Measurements from ENCODE around the gene ITGB1BP1.

- TF ChIP-seq CTCF (IDR thresholded peaks at IDR 0.05) (no peak), POLR2A (IDR thresholded peaks at IDR 0.05) (no peak)
Measured at GRCh38 chr2:9428965-9429577, 5.7 kb upstream of the ITGB1BP1 start.

Measured in Peyer's patch (tissue), 4 donors.